Activated CD4-positive, alpha-beta T cell treated with anti-CD3 and anti-CD28 coated beads, Interleukin-2, amount 50 U/mL, for 16 hours (primary cell): ENCODE results near the gene RASSF1.
A peak's percentile ranks its signal among the peaks of the same experiment; 100 is the strongest.

Source experiments
- DNase-seq: peaks from one replicate; pipeline ENCODE4 v3.0.0-alpha.2; 2020

Gene RASSF1, protein sequence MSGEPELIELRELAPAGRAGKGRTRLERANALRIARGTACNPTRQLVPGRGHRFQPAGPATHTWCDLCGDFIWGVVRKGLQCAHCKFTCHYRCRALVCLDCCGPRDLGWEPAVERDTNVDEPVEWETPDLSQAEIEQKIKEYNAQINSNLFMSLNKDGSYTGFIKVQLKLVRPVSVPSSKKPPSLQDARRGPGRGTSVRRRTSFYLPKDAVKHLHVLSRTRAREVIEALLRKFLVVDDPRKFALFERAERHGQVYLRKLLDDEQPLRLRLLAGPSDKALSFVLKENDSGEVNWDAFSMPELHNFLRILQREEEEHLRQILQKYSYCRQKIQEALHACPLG

DNA sequence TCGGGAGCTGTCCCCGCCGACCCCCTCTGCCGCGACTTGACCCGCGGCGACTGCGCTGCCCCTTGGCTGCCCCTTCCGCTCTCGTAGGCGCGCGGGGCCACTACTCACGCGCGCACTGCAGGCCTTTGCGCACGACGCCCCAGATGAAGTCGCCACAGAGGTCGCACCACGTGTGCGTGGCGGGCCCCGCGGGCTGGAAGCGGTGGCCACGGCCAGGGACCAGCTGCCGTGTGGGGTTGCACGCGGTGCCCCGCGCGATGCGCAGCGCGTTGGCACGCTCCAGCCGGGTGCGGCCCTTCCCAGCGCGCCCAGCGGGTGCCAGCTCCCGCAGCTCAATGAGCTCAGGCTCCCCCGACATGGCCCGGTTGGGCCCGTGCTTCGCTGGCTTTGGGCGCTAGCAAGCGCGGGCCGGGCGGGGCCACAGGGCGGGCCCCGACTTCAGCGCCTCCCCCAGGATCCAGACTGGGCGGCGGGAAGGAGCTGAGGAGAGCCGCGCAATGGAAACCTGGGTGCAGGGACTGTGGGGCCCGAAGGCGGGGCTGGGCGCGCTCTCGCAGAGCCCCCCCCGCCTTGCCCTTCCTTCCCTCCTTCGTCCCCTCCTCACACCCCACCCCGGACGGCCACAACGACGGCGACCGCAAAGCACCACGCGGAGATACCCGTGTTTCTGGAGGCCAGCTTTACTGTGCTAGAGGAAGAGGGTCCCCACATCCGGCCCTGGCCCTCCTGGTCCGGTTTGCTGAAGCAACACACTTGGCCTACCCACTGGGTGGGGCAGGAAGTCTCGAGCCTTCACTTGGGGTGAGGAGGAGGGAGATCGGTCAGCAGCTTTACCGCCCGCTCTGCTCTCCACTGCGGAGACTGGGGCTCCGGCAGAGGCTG, at the start of gene RASSF1:
Gene RASSF1 (minus strand): TSS at position 389 of the 882 bp plus-strand sequence. CDS start 31 bp downstream, at position 358.
- peak; percentile 89 for DNase-seq

DNA sequence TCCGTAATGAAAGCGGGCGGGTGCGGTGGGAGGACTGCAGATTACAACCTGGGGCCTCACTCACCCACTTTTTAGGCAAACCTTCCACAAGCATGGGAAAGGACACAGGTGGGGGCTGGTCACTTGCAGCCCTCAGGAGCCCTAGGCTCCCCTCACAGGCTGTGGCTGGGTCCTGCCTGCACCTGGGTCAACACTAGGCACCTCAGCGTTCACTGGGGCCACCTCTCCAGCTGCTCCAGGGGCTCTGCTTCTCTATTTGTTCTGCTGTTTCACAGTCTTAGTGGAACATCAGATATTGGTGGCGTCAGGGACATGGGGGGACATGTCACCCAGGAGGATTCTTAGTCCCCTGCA, 48.8 kb upstream of the RASSF1 start:
- DNase-seq, result no peak

DNA sequence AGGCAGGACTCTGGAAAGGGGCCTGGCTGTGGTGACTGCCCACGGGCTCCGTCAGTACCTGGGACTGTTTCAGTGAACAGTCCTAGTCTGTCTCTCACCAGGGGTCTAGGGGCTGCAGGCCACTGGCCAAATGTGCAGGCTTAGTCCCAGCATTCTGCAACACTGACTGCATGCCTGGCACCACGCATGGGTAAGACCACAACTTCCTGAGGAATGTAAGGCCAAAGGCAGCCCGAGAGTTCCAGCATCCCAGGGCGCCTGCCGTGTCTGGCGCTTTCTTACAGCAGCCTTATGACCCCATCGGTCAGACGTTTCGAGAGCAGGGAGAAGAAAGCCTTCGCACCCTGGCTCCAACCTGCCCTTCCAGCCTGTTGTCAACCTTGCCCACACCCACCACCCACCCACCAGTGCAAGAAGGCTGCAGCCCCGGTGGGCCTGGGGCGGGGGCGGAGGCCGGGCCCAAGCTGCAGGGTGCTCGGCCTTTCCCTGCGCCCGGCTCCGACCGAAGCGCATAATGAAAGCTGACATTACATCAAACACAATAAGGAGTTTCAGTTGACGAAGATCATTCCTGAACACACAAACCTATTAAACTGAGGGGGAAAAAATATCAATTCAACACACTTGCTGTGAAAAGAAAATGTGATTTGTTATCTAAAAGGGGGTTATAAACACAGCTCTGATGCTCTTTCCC, 48.2 kb upstream of the RASSF1 start:
- no peak for DNase-seq

DNA sequence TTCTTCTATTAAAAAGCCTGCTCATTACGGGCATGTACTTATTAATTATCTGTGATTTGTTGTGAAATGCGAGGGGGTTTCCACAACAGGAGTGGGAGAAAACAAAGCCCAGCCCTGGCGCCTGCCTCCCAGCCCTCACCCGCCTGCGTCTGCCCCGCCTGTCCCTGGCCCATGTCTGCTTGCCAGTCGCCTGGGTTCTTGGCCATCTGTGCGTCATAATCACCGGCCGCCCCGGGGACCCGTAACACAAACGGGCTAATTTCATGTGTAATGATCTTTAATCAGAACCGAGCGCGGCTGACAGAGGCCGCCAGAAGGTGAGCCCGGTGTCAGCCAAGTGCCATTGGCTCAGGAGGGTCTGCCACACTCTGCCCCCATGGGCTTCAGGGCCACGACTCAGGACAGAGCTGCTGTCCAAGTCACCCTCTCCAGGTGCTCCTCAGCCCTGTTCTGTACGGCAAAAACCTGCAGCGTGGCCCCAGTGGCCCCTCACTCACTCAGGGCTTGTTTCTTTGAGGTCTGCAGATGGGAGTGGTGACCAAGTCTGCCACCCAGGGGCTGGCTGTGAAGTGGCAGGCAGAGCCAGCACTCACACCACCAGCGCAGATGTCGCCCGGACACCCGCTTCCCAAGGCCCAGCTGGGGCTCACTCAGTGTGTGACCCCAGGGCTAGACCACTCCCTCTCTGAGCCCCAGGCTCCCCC, 47.5 kb upstream of the RASSF1 start:
- no peak for DNase-seq

DNA sequence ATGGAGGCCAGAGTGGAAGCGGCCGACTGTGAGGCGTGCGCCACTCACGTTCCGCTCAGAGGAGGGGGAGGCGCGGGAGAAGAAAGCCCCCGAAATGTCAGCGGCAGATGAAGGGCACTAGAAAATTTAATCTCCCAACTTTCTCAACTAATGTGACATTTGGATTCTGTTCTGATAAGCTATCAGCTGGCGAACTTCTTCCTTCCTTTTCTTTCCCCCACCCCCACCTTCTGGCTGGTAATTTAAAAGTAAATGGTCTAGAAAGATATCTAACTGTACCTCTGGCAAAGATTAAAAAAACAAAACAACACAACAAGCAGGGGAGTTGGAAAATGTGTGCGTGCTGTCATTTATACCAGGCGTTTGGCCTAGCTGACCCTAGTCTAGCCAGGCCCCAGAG, 45.1 kb upstream of the RASSF1 start:
- DNase-seq, result no peak

DNA sequence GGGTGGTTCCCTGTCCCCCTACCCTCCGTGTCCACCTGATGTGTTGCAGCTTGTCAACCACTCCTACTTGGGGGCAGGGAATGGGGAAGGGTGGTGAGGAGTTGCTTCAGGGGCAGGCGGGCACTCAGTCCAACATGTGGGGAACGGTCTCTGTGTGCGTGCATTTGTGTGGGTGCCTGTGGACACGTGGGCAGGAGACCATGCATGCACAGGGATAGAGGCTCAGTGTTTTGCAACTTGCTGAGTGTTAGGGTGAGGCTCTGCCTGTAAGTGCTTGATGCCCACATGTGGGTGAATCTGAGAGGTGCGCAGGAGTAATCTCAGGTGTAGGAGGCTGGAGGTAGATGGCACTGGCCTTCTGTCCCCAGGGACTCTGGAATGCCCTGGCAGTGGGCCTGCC, 43.1 kb upstream of the RASSF1 start:
- DNase-seq, result no peak

DNA sequence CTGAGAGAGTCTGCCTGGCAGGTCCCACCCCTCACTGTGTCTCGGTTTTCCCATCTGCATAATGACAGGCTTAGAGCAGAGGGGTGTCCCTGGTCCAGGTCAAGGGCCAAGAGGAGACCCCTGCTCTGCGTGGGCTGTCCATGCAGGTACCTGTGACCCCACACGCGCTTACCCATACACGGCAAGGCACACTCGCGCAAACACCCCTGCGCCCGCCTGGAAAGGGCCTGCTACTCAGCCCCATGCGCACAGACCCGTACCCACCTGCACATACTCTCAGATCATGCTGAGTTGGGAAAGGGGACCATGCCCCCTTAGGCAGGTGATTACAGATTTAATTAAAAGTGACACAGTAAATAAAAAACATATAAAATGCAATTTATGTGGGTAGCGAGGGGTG, 42.1 kb upstream of the RASSF1 start:
- DNase-seq, result no peak

DNA sequence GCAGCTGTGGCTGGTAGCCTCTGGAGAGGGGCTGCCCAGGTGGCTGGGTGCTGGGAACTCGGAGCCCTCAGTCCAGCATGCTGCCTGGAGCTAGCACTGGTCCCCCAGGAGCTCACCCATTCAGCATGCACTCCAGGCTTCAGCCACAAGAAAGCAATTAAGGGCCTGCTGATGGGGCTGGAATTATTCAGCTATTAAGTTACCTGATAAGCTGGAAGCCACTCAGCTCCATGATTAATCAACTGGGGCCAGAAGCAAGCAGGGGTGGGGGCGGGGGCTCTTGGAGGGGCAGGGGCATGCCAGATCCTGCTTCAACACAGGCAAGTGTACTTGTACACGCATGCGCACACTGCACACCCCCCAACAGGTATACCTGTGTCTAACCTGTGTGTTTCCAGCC, 40.7 kb upstream of the RASSF1 start:
- no peak for DNase-seq

DNA sequence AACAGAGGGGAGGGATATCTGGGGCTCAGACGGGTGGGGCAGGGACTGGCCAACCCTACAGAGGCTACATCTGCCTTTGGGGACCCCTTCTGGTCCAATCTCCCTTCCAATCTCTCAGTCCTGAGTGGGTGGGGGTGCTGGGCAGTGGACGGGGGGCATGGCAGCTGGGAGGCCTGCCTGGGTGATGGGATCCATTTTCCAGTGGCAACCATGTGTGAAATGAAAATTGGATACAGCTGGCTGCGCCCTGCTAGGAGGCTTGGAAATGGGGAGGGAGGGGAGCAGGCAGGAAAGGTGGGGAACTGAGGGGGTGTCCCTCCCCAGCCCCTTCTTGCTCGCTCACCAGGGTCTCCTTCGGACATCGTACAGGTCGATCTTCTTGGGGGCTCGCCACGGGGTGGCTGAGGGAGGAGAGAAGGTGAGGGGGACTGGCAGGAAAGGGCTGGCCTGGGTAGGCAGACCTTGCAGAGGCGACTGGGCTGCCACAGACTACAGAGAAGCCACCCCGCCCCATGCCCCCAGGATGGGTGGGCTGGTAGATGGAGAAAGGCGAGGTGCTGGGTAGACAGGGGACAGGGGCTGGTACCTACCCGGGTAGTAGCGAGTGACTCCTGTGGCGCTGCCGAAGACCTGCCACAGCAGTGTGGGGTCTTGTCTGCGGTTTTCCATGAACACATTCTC, 39.9 kb upstream of the RASSF1 start:
- no peak for DNase-seq

DNA sequence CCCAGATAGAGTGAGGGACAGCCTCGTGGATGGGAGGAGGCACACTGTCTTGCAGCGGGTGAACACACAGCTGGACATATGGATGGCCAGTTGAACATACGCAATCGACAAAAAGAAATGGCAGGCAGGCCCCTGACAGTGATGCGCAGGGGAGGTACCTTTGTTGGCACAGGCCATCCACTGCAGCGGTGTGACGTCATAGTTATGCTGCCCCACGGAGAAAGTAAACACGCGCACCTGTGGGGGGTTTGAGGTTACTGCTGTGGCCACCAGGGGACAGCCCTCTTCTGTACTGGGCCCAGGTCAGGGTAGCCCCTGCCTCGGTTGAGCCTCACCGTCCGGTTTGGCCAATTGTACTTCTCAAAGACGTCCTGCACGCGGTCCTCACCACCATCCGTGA, 38.1 kb upstream of the RASSF1 start:
- no peak for DNase-seq

DNA sequence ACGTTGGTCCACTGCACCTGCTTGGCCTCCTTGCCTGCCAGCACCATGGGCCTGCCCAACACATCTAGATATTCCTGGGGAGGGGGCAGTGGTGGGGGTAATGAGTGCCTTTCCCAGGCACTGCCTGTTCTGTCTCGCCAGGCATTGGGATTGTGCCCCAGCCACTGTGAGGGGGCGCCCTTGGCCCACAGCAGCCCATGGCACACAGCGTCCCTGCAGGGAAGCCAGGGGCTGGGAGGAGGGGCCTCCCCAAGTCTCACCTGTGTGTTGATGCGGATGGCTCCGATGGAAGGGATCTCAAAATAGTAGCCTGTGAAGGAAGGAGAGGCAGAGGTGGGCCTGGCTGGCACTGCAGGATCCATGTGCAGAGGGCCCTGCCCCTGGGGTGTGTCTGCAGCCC, 37.4 kb upstream of the RASSF1 start:
- no peak for DNase-seq

DNA sequence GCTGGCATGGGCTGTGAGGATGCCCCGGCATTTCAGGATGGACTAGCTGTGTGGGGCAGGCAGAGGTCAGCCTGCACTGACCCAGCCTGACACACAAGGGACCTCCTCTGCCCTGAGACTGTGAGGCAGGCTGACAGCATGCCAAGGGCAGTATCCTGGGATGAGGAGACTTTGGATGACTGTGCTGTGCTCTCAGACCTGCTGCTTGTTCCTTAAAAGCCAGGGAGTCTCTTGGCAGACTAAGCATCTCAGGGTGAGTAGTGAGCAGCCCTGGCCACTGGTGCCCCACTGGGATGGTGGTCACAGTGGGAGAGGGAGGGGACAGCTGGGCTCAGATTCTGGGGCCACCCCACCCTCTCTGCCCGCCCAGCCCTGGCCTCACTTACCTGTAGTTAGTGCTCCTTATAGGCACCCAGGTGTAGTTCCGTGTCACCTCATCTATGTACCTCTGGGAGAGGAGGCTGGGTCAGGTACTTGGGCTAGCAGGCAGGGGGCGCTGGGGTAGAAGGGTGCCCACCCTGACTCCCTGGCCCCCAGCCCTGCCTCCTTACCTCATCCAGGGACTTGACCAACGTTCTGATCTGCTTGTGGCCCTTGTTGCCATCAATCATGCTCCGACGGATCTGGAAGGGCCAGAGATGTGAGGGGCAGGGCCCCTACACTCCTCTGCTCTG, 34.8 kb upstream of the RASSF1 start:
- no peak for DNase-seq

DNA sequence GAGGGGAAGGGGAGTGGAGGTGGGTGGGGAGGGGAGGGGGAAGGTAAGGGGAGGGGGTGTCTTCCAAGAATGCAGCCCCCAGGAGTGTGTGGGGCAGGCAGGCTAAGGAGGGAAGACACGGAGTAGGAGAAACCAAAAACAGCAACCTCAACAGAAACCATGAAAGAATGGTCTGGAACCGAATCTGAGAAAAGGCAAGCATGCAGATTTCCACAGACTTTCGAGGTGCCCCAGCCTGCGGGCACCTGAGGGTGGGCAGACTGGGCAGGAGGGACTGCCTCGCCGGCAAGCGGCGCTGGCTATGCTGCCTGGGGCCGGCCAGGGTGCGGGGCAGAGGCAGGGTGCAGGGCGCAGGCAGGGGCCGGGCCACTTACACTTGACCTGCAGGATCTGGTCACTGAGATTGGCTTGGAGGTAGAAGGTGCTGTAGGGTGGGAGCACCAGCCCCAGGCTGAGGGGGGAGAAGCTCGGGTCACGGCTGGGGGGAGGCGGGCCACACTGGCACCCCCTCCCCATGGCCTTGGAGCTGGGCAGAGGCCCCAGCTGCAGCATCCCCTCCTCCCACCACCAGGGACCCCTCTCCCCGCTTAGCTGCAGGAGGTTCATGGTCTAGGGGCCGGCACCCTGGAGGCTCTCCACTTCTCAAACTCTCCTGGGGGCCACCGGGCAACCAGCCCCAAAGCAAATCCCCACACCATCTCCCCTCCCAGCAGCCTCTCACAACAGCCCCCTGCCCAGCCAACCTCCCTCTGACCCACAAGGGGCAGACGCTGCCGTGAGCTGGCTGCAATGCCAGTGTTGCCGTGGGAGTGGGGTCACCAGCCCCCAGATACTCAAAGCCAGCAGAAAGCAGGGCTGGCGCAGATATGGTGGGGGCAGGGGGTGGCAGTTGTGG, 34.0 kb upstream of the RASSF1 start:
- DNase-seq, result no peak

DNA sequence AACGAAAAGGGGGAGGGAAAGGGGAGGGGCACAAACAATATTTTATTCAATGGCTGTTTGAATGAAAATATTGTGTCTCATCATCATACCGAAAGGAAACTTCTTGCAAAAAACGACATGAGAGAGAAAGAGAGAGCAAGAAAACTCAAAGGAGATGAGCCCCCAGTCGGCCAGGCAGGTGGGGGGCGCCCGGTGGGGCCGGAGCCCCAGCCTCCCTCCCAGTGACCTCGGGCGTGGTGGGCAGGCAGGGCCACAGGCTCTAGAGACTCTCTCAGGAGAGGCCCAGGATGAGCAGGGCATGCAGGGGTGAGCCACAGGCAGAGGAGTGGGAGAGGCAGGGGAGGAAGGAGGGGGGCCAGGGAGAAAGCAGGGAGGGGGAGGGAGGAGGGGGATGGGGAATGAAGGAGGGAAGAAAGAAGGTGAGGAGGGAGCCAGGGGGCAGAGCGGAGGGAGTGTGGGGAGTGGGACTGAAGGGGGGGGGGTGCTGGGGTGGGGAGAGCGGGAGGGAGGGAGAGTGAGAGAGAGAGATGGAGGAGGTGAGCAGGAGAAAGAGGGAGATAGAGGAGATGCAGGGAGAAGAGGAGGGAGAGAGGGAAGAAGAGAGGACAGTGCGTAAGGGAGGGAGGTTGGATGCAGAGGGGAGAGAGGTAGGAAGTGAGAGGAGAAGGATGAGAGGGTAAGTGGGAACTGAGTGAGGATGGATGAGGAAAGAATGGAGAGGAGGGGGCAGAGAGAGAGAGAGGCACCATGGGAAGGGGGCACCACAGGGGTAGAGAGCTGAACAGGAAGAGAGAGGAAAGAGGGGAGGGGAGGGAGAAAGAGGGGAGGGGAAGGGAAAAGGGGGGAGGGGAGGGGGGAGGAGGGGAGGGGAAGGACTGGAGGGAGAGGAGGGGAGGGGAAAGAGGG, 32.8 kb upstream of the RASSF1 start:
- no peak for DNase-seq

DNA sequence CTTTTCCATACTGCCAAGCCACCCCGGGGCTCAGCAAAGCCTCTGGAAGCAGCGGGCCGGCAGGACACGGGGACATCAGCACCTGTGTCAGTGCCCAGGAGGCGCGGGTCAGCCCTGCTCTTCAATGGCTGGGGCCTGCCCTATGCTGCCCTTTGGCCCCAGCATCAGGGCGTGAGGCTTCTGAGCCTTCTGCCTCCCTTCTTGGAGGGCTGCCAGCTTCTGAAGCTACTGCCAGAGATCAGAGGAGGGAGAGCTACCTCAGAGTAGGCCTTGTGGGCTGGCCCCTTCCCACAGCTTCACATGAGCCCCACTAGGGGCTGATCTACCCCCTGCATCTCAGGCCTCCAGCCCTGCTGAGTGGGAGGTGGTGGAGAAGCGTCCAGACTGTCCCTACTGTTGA, 31.7 kb upstream of the RASSF1 start:
- DNase-seq, result no peak

DNA sequence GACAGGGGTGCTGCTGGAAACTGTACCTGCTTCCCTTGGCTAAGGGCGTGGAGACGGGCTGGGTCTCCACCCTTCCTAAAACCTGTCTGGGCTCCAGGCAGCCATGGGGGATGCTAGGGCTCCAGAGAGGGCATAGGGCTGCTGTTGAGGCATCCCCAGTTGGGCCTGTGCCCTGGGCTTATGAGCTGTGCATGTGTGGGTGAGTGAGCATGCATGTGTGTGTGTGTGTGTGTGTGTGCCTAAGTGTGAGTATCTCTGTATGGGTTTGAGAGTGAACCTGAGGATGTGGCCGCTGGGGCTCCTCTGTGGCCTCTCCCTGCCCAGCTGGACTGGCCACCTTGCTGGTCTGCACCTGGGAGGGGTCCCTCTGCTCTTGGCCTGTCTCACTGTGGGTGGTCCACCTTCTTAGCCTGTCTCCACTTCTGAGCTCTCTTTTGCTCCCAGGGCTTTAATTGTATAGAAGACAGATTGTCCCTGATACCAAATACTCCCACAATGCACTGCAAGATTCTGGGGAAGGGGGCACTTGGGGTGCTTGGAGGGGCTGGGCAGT, 30.6 kb upstream of the RASSF1 start:
- DNase-seq, result no peak

DNA sequence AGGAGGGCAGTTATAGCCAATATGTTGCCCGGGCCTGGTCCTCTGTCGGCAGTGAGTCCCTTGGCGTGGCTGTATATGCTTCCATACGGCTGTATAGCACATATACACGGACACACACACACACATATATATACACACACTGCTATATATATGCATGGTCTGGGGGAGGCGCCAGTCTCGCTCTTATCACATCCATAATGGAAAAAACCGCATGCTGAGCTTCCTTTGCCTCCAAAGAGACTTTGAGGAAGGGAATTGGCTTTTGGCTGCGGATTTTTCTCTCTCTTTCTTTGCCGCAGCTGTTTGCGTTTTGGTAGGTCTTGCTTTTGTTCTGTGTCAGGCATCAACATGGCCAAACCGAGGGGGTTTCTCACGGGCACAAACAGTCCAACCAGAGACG, 30.0 kb upstream of the RASSF1 start:
- DNase-seq, result no peak

DNA sequence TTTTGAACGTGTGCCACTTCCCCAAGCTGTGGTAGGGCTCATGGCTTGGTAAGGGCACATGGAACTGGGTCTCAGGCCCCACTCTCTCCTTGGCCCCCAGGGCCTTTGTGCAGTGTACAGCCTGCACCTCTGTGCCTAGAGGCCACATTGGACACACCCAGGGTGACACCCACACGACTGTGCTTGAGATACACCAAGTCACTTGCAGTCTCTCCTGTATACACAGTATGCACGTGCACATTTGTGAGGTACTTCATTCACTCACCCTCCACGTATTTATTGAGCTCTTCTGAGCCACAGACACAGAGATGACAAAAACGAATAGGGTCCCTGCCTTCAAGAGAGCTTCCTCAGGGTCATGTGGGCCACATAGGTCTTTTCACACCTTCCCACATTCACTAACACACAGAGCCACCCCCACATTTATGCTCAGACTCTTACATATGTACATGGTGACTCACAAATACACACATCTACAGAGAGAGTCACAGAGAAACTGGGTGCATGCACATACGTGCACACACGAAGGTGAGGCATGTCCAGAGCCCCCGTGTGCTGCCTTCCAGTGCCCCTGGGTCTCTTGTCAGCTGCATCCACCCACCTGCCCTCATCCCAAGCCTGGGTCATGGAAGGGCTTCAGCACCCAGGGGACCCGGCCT, 28.5 kb upstream of the RASSF1 start:
- no peak for DNase-seq

DNA sequence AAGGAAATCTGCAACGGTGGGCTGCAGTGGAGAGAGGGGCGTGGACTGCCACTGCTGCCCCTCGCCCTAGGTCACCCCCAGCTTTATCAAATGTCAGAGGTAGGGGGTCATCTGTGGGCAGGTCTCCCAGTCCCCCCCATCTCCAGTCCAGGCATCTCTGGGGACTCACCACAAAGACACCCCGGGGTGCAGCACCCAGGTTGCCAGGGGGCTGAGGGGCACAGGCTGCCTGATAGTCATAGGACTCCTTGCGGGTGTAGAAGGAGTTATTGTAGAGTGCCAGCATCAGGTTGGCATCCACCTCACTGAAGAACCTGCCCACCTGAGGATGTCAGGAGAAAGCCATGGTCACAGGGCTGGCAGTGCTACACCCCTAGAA, 25.2 kb upstream of the RASSF1 start:
- DNase-seq, result no peak
